OCI-LY3 (cell line): ENCODE data around the gene IL17RD.
"Not testable (repeated sequence)": the region's sequence is repeated elsewhere in the genome, so short reads cannot be mapped to it uniquely, and the experiment has no call there.

Experiments used
- H2AFZ ChIP-seq: fragments of 200-600, 300-600 bp; shearing (Covaris generic); 2 replicates; pipeline ENCODE4 v1.6.0; 2014; ENCODE audit warnings: antibody characterized with exemption, low read depth, low read length
- H3K27ac ChIP-seq: fragments of 200-600, 300-600 bp; sonication (generic); 2 replicates; pipeline ENCODE4 v1.5.1; 2014; ENCODE audit warnings: mild to moderate bottlenecking, low read length, moderate library complexity, mixed read lengths
- H3K27me3 ChIP-seq: fragments of 200-600, 300-600 bp; sonication (generic); 2 replicates; pipeline ENCODE4 v1.6.1; 2014; ENCODE audit warnings: low read depth, low read length, mixed read lengths
- H3K36me3 ChIP-seq: fragments of 200-600, 300-600 bp; sonication (generic); replicated peaks from 2 replicates; pipeline ENCODE3; 2014; ENCODE audit warnings: low read depth, low read length, mixed read lengths
- H3K4me1 ChIP-seq: fragments of 300-600, 200-600 bp; sonication (generic); 2 replicates; pipeline ENCODE4 v1.6.1; 2014; ENCODE audit warnings: low read length, mixed read lengths
- H3K4me2 ChIP-seq: fragments of 200-600, 300-600 bp; sonication (generic); 2 replicates; pipeline ENCODE4 v1.6.1; 2014; ENCODE audit warnings: low read length, mixed read lengths
- H3K4me3 ChIP-seq: fragments of 300-600, 200-600 bp; sonication (generic); 2 replicates; pipeline ENCODE4 v1.5.1; 2014; ENCODE audit warnings: antibody characterized with exemption, mild to moderate bottlenecking, low read length, moderate library complexity
- H3K79me2 ChIP-seq: fragments of 300-600, 200-600 bp; shearing (Covaris generic); 2 replicates; pipeline ENCODE4 v1.6.1; 2014; ENCODE audit warnings: mild to moderate bottlenecking, low read length, mixed read lengths
- H3K9ac ChIP-seq: fragments of 300-600, 200-600 bp; shearing (Covaris generic); 2 replicates; pipeline ENCODE4 v1.6.0; 2014; ENCODE audit warnings: mild to moderate bottlenecking, low read length, moderate library complexity
- H3K9me3 ChIP-seq: fragments of 200-600, 300-600 bp; shearing (Covaris generic); 2 replicates; pipeline ENCODE4 v1.6.1; 2014; ENCODE audit warnings: low read length, mixed read lengths; ENCODE audit not compliant: insufficient read depth
- H4K20me1 ChIP-seq: fragments of 200-600, 300-600 bp; sonication (generic); 2 replicates; pipeline ENCODE4 v1.6.1; 2016; ENCODE audit warnings: low read length, mixed read lengths; ENCODE audit not compliant: insufficient read depth
- EZH2phosphoT487 ChIP-seq: fragments of 200-600 bp; shearing (Covaris generic); IDR thresholded peaks from 2 replicates; pipeline ENCODE4 v1.6.1; 2018; ENCODE audit warnings: antibody characterized with exemption, mixed run types, low read depth
- TF ChIP-seq, protein P1 (sequence below): fragments of 200-600, 300-600 bp; sonication (generic); IDR thresholded peaks from 2 replicates; pipeline ENCODE4 v1.5.1; 2014; ENCODE audit warnings: antibody characterized with exemption, low read length, low read depth

Gene IL17RD

DNA sequence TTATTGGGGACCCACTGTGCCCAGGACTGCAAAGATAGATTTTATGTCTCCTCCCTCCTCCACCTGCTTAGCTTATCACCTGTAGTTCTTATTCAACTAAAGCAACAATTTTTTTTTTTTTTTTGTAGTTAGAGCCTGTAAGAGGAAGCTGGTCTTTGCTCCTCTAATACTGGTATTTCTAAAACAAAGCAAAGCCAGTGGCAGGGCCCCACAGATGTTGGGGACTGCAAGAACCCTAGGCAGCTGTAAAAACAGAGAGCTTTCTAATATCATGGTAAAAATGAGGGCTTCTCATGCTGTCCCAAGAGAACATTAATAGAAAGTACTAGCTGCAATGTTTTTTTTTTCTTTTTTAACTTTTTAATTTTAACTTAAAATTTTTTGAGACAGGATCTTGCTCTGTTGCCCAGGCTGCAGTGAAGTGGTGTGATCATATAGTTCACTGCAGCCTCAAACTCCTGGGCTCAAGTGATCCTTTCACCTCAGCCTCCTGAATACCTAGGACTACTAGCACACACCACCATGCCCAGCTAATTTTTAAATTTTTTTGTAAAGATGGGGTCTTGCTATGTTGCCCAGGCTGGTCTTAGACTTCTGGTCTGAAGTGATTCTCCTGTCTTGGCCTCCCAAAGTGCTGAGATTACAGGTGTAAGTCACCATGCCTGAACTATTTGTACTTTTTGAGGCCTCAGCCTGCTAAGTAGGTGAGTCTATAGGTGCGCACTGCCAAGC is 77.6 kb downstream of the IL17RD start:
- H3K9me3 ChIP-seq: no peaks in the 10 kb centered on the region
- no peak overlapping the region for H3K4me2 ChIP-seq
- no peak for TF ChIP-seq EZH2phosphoT487
- TF ChIP-seq, protein P1, sequence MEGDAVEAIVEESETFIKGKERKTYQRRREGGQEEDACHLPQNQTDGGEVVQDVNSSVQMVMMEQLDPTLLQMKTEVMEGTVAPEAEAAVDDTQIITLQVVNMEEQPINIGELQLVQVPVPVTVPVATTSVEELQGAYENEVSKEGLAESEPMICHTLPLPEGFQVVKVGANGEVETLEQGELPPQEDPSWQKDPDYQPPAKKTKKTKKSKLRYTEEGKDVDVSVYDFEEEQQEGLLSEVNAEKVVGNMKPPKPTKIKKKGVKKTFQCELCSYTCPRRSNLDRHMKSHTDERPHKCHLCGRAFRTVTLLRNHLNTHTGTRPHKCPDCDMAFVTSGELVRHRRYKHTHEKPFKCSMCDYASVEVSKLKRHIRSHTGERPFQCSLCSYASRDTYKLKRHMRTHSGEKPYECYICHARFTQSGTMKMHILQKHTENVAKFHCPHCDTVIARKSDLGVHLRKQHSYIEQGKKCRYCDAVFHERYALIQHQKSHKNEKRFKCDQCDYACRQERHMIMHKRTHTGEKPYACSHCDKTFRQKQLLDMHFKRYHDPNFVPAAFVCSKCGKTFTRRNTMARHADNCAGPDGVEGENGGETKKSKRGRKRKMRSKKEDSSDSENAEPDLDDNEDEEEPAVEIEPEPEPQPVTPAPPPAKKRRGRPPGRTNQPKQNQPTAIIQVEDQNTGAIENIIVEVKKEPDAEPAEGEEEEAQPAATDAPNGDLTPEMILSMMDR: no peak
- H3K79me2 ChIP-seq: no peaks in the 10 kb centered on the region
- no peak overlapping the region for H3K4me3 ChIP-seq
- no peak overlapping the region for H3K9ac ChIP-seq
- no peak overlapping the region for H3K27ac ChIP-seq
- H2AFZ ChIP-seq: no peak overlapping the region
- H3K27me3 ChIP-seq: no peaks in the 10 kb centered on the region
- no peaks in the 10 kb centered on the region for H3K4me1 ChIP-seq
- H4K20me1 ChIP-seq: no peaks in the 10 kb centered on the region
- H3K36me3 ChIP-seq: no peaks in the 10 kb centered on the region

DNA sequence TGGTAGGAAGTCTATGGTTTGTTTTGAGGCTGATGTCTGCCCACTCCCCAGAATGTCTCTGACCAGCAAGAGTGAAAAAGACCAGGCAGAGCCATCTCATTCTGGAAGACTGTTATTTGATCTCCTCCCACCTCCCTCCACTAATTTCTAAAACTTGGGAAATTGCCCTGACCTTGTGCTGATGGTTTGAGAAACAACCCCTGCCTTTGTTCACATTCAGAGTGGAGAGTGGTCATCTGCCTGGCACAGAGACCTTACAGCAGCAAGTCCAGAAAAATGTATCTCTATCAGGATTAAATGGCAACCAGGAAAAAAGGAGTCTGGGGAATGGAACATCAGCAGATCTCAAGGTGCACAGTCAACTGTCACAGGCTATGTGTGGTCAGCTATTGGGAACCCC is 79.0 kb downstream of the IL17RD start:
- H3K79me2 ChIP-seq: no peaks in the 10 kb centered on the region
- no peaks in the 10 kb centered on the region for H3K9me3 ChIP-seq
- H3K27me3 ChIP-seq: no peaks in the 10 kb centered on the region
- no peaks in the 10 kb centered on the region for H3K4me1 ChIP-seq
- no peak overlapping the region for H3K27ac ChIP-seq
- H3K9ac ChIP-seq: no peak overlapping the region
- H3K36me3 ChIP-seq: no peaks in the 10 kb centered on the region
- no peak overlapping the region for H3K4me3 ChIP-seq
- H3K4me2 ChIP-seq: no peak overlapping the region
- H4K20me1 ChIP-seq: no peaks in the 10 kb centered on the region
- no peak overlapping the region for H2AFZ ChIP-seq
- TF ChIP-seq EZH2phosphoT487: no peak
- TF ChIP-seq, protein P1: no peak

GRCh38 chr3:57085211-57085610 is 79.9 kb downstream of the IL17RD start:
- Histone ChIP-seq H3K9ac (no peak overlapping the region), H3K27ac (no peak overlapping the region), H2AFZ (no peak overlapping the region), H3K4me3 (no peak overlapping the region), H3K9me3 (no peaks in the 10 kb centered on the region), H3K36me3 (no peaks in the 10 kb centered on the region), H3K79me2 (no peaks in the 10 kb centered on the region), H3K4me2 (no peak overlapping the region), H3K27me3 (peaks cover 5% of the 10 kb centered on the region; the same call in 1 of the 2 replicates), H3K4me1 (no peaks in the 10 kb centered on the region), H4K20me1 (no peaks in the 10 kb centered on the region)
- no peak for TF ChIP-seq EZH2phosphoT487
- TF ChIP-seq, protein P1: no peak

DNA sequence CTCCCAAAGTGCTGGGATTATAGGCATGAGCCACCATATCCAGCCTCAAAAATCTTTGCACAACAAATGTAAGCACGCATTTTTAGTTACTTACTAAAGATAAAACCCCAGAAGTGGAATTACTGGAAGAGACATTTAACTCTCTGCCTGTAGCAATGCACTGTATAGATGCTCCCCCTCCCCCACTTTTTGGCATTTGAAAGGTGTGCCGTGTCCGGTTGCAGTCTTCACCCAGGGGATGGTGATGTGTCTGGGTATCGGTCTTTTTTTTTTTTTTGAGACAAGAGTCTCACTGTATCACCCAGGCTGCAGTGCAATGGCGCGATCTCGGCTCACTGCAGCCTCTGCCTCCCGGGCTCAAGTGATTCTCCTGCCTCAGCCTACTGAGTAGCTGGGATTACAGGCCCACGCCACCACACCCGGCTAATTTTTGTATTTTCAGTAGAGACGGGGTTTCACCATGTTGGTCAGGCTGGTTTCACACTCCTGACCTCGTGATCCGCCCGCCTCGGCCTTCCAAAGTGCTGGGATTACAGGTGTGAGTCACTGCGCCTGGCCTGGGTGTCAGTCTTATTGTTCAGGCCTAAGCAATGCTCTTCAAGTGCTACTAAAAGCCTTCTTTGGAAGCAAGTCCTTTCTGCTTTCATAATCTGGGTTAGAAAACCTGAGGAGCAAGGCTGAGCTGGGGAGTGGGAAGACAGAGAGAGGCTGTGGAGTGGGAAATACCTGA is 81.7 kb downstream of the IL17RD start:
- H3K9ac ChIP-seq, H3K36me3 ChIP-seq, H3K27ac ChIP-seq, H3K9me3 ChIP-seq, H3K4me2 ChIP-seq, H3K4me3 ChIP-seq, H3K79me2 ChIP-seq, H3K27me3 ChIP-seq, H4K20me1 ChIP-seq, H2AFZ ChIP-seq, H3K4me1 ChIP-seq: not testable (repeated sequence)
